HUES48 (cell line): ENCODE results near the gene YDJC.
"Not testable (repeated sequence)": the region's sequence is repeated elsewhere in the genome, so short reads cannot be mapped to it uniquely, and the experiment has no call there.

Experiments used
- H3K27ac ChIP-seq: one replicate; pipeline ENCODE4 v1.7.0; 2013; ENCODE audit warnings: low read depth, low read length, inconsistent platforms
- H3K27me3 ChIP-seq: 2 replicates; pipeline ENCODE4 v1.6.1; 2013; ENCODE audit warnings: mild to moderate bottlenecking, low read length; ENCODE audit not compliant: control insufficient read depth, insufficient read depth
- H3K36me3 ChIP-seq: 2 replicates; pipeline ENCODE4 v1.6.1; 2013; ENCODE audit warnings: low read length; ENCODE audit not compliant: control insufficient read depth, insufficient read depth
- H3K4me1 ChIP-seq: 2 replicates; pipeline ENCODE4 v1.6.1; 2013; ENCODE audit warnings: mild to moderate bottlenecking, low read length; ENCODE audit not compliant: control insufficient read depth, insufficient read depth
- H3K4me3 ChIP-seq: 2 replicates; pipeline ENCODE4 v1.5.1; 2013; ENCODE audit warnings: mild to moderate bottlenecking, low read depth, low read length
- H3K9ac ChIP-seq: 2 replicates; pipeline ENCODE4 v1.6.1; 2013; ENCODE audit warnings: mild to moderate bottlenecking, low read depth, low read length, moderate library complexity
- H3K9me3 ChIP-seq: 2 replicates; pipeline ENCODE4 v1.6.1; 2013; ENCODE audit warnings: low read length; ENCODE audit not compliant: control insufficient read depth, insufficient read depth

YDJC gene

GRCh38 chr22:21617337-21617736 lies 12.5 kb downstream of the YDJC start:
- not testable (repeated sequence) for H3K27me3 ChIP-seq, H3K9ac ChIP-seq, H3K4me1 ChIP-seq, H3K4me3 ChIP-seq, H3K27ac ChIP-seq, H3K9me3 ChIP-seq
- peaks cover 40% of the 10 kb centered on the region for H3K36me3 ChIP-seq

- Histone ChIP-seq H3K4me3 (no peak overlapping the region), H3K36me3 (peaks cover 42% of the 10 kb centered on the region), H3K27me3 (no peaks in the 10 kb centered on the region), H3K4me1 (no peaks in the 10 kb centered on the region), H3K9me3 (no peaks in the 10 kb centered on the region), H3K27ac (no peak overlapping the region), H3K9ac (no peak overlapping the region)
These were observed 14.1 kb downstream of the YDJC start for GRCh38 chr22:21615731-21616130.

GRCh38 chr22:21613553-21614233 lies 16.1 kb downstream of the YDJC start:
- no peaks in the 10 kb centered on the region for H3K4me1 ChIP-seq
- H3K27ac ChIP-seq, result no peak overlapping the region
- H3K27me3 ChIP-seq, result no peaks in the 10 kb centered on the region
- H3K9ac ChIP-seq, result no peak overlapping the region
- no peaks in the 10 kb centered on the region for H3K9me3 ChIP-seq
- peaks cover 47% of the 10 kb centered on the region for H3K36me3 ChIP-seq
- no peak overlapping the region for H3K4me3 ChIP-seq

- H3K27ac ChIP-seq, result no peak overlapping the region
- no peak overlapping the region for H3K9ac ChIP-seq
- H3K4me3 ChIP-seq, result no peak overlapping the region
- no peaks in the 10 kb centered on the region for H3K9me3 ChIP-seq
- no peaks in the 10 kb centered on the region for H3K4me1 ChIP-seq
- H3K36me3 ChIP-seq, result peaks cover 46% of the 10 kb centered on the region
- H3K27me3 ChIP-seq, result no peaks in the 10 kb centered on the region
These were observed 17.0 kb downstream of the YDJC start for GRCh38 chr22:21612858-21613257.

GRCh38 chr22:21611210-21611977 lies 18.4 kb downstream of the YDJC start:
- H3K27ac ChIP-seq, result no peak overlapping the region
- peaks cover 46% of the 10 kb centered on the region for H3K36me3 ChIP-seq
- H3K27me3 ChIP-seq, result no peaks in the 10 kb centered on the region
- no peak overlapping the region for H3K4me3 ChIP-seq
- H3K9ac ChIP-seq, result no peak overlapping the region
- H3K4me1 ChIP-seq, result no peaks in the 10 kb centered on the region
- H3K9me3 ChIP-seq, result no peaks in the 10 kb centered on the region

- H3K36me3 ChIP-seq, result peaks cover 38% of the 10 kb centered on the region
- not testable (repeated sequence) for H3K9me3 ChIP-seq, H3K9ac ChIP-seq, H3K27me3 ChIP-seq, H3K4me3 ChIP-seq, H3K4me1 ChIP-seq, H3K27ac ChIP-seq
These were observed 20.2 kb downstream of the YDJC start for GRCh38 chr22:21609556-21610157.

GRCh38 chr22:21606775-21607174 lies 23.0 kb downstream of the YDJC start:
- Histone ChIP-seq H3K4me3 (no peak overlapping the region), H3K36me3 (peaks cover 19% of the 10 kb centered on the region), H3K9me3 (no peaks in the 10 kb centered on the region), H3K9ac (no peak overlapping the region), H3K27ac (no peak overlapping the region), H3K4me1 (no peaks in the 10 kb centered on the region), H3K27me3 (no peaks in the 10 kb centered on the region)

- Histone ChIP-seq H3K27me3 (no peaks in the 10 kb centered on the region), H3K9me3 (no peaks in the 10 kb centered on the region), H3K4me3 (no peak overlapping the region), H3K9ac (no peak overlapping the region), H3K27ac (no peak overlapping the region), H3K4me1 (no peaks in the 10 kb centered on the region), H3K36me3 (peaks cover 11% of the 10 kb centered on the region)
These were observed 23.8 kb downstream of the YDJC start for GRCh38 chr22:21605887-21606564.

GRCh38 chr22:21603973-21604372 lies 25.8 kb downstream of the YDJC start:
- Histone ChIP-seq H3K36me3 (peaks cover 3% of the 10 kb centered on the region; the same call in 1 of the 2 replicates), H3K4me1 (no peaks in the 10 kb centered on the region), H3K27ac (no peak overlapping the region), H3K4me3 (no peak overlapping the region), H3K9me3 (no peaks in the 10 kb centered on the region), H3K9ac (no peak overlapping the region), H3K27me3 (no peaks in the 10 kb centered on the region)

GRCh38 chr22:21602579-21602978 lies 27.2 kb downstream of the YDJC start:
- Histone ChIP-seq H3K36me3 (peaks cover 4% of the 10 kb centered on the region; the same call in 1 of the 2 replicates), H3K27ac (no peak overlapping the region)

More at GRCh38 chr22:21602579-21602978, 27.2 kb downstream of the YDJC start:
- Histone ChIP-seq H3K27me3 (no peaks in the 10 kb centered on the region), H3K9me3 (no peaks in the 10 kb centered on the region), H3K4me3 (no peak overlapping the region), H3K4me1 (no peaks in the 10 kb centered on the region), H3K9ac (no peak overlapping the region)
